DMS 273 (cell line): Measurements from ENCODE around the gene DTNA.

Source experiments
- DNase-seq: peaks from one replicate; lab custom pipeline; 2025; ENCODE audit not compliant: unreplicated experiment; lab: John Stamatoyannopoulos, UW

Gene DTNA

DNA sequence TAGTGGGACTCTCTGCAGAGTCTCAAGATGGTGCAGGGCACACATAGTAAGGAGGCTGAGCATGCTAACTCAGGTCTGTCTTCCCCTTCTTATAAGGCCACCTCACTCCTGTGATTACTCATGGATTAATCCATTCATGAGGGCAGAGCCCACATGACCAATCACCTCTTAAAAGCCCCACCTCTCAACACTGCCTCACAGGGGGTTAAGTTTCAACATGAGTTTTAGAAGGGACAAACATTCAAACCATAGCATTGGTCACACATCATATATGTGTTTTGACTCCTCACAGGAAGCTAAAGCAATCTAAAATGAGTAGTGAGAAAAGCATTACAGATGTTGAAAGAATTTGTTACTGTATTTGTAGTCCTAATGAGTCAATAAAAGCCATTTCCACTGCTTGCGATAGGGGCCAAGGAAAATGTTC lies 57.5 kb downstream of the DTNA start:
- DNase-seq = no peak

DNA sequence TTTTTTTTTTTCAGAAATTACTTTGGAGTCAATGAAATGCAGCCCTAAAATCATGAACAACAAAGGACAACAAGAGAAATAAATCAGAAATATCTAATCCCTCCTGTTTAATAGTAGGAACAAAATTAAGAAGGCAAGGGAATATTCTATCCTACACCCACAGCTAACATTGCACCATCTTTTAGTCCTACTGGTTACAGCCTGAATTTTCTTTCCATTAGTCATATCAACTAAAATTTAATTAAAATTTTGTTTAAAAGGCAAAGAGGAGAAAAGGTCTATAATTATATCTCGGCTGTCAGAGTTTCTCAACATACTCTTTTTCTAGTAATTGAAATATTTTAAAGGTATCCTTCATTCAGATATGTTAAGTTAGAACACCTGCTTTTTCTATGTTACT lies 61.9 kb downstream of the DTNA start:
- DNase-seq = no peak

DNA sequence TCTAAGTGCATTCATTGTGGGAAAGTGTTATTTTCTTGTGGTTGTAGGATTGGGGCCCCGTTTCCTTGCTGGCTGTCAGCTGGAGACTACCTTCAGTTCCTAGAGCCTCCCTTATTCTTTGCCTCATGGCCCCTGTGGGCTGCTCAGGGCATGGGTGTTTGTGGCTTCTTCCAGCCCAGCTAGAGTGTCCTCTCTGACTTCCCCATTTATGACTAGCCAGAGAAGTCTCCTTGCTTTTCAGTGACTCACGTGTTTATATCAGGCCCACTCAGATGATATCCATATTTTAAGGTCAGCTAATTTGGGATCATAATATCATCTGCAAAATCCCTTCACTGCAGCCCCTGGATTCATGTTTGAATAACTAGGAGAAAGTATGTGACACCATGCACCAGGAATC lies 62.8 kb downstream of the DTNA start:
- no peak for DNase-seq

DNA sequence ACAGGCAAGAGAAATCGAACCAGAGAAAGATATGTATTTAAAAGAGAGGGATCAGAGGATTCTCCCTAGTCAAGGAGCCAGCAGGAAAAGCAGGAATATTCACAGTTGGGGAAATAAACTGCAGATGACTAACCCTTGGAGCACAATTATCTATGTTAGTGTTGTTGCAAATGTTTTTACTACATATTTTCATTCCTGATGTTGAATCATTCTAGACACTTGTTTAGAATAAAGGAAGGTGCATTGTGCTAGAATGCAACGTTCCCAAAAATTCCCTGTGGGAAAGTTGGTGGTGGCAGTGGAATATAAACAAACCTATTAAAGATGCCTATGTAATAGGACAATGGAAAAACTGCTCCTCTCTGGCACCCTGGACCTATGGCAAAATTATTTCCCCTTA lies 63.3 kb downstream of the DTNA start:
- DNase-seq = no peak

DNA sequence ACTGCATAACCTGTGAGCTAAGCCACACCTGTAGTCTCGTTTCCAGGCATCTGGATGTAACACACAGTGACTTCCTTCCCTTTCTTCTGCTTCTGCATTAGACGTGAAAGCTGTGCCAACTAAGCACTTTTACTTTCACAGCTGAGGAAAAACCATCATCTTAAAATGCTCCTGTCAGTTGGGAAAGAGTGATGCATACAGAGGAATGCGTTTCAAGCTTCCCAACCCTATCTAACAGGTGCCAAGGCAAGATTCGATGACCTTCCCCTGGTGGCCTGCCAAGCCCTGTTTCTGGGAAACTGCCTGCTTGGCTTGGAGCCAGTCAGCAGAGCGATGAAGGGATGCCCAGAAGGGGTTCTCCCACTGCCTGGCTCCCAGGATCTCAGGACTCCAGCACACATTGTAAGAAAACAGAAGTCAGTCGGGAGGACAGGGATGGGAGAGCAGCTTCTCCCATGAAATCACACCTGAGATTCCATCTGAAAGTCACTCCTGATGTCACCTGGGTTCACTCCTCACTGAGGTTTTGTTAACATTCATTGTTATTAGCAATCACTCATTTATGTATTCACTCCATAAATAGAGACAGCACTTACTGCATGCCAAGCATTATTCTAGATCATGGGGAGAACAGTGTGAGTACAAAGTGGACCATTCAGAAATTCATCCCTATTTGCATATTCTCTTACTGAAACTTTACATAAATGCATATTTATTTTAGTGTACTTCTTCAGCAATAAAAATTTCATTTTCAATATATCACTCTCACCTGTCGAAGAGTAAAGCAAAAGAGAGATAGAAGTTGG lies 64.1 kb downstream of the DTNA start:
- DNase-seq = peak; percentile 25

DNA sequence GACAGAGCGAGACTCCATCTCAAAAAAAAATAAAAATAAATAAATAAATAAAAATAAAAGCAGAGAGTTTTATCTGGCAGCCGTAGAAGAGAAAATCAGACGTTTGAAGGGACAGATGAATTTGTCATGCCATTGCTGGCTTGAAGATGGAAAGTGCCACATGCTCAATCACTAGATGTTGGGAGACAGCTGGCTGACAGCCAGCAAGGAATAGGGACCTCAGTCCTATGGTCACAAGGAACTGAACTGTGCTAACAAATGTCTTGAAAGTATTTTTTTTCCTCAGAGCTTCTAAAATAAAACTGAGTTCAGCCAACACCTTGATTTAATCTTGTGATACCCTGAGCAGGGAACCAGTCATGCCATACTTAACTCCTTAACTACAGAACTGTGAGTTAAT lies 65.4 kb downstream of the DTNA start:
- no peak for DNase-seq

DNA sequence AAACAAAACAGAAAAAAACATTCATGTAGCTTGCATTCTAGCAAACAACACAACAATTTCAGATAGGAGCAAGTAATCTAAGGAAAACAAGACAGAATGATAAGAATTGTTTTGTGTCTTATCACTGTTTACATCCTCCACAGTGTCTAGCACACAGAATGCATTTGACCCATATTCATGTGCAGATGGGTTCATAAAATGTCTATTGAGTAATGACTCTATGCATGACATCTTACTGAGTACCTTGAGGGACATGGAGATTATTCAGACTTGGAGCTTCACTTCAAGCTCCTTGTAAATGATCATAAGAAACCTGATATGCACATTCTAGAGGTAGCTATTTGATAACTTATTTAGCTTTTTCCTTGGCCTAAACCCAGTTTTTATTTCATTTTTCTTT lies 69.0 kb downstream of the DTNA start:
- DNase-seq = no peak

DNA sequence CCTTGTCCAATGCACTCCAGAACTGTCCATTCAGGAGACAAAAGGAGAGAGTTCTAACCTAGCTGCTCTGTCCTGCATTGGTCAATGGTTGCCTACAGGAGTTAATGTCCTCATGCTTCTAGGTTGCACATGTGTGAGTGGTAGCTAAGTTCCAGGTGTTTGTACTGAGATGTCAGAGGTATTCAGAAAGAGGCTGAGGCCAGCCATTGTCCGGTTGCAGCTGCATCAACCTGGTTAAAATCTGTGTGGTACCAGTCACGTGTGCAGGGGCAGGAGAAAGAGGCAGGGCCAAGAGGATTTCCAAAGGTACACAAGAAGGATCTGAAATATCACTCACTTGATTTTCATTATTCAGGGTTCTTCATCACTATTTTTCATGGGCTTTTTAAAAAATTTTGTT lies 70.8 kb downstream of the DTNA start:
- DNase-seq = no peak

DNA sequence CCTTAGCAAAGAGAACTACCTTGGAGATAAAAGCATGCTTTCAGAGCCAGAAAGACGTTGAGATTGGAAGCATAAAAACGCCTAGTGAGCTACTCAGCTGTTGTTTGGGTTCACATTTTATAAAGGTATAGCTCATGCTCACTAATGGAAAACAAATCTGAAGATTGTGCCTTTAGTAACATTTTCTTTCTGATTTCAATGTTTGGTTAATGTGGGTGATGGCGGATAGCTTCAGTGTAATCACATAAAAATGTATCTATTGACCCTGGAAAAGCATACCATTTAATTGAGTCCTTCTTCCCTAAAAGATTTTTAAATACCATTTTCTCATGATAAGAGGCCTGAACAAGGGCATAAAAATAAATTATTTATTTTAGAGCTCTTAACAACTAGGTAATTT lies 73.4 kb downstream of the DTNA start:
- DNase-seq = no peak

DNA sequence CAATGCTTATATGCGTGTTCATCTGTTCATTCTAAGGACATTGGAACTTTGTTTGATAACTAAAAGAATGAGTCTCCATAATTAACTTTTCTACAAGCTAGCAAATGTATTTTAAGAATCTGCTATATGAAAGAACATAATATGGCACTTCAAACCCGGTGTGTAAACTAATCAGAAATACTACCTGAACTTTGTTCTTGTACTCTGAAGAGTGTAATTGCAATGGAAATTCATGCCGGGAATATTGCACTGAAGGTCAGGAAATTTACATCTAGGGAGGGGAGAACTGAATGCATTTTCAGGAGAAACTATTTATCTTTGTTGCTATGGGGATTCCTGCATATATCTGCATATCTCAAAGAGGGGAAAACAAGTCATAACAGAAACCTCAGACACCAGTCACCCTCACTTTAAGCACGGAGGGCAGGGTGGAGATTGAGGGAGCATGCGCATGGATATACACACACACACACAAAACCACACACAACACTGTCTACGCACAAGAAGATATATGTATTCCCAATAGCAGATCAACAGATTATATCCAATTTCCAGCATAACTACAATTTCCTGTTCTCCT lies 76.2 kb downstream of the DTNA start:
- no peak for DNase-seq

DNA sequence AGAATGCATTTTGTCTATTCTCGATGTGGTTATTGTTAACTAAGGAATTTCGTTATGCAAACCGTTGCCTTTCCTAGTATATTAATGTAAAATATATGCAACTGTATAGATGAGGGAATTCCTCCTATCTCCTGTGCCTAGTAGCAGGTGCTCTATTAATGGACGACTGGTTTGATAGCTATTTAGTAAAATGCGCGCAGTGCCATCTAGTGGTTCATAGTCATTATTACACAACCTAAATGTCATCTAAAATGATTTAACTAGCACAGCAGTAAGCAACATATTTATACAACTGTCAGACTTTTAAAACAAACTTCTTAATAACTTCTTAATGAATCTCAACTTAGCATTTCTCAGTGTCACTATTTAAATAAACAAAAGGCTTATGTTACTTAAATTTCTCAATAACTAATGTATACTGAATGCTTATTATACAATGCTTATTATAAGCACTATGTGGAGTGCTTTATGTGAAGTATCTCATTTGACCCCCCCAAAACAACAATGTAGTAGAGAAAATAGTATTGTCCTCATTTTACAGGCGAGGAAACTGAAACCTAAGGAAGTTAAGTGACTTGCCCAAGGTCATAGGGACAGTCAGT lies 77.9 kb downstream of the DTNA start:
- peak; percentile 76 for DNase-seq

DNA sequence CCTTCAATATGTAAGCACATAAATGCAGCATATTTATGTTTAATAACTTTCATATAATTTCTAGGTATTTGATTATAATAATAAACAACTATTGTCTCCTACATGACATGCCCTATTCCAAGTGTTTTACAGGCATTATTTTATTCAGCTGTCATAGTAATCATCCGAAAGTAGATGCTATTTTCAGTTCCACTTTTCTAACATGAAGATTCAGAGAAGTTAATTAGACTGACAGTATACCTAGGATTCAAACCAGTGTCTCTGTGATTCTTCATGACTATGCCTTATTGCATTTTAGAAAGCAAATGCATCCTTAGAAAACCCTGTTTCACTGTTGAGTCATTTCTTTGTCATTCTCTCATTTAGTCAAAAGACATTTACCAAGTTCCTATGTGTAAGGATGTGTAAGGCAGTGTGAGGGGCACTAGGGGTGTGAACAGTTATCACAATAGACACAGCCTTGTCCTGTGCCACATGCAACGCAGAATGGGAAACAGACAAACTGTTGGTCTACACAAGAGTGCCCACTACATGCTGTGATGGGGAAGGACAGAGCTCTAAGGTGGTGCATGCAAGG lies 79.8 kb downstream of the DTNA start:
- DNase-seq = no peak

DNA sequence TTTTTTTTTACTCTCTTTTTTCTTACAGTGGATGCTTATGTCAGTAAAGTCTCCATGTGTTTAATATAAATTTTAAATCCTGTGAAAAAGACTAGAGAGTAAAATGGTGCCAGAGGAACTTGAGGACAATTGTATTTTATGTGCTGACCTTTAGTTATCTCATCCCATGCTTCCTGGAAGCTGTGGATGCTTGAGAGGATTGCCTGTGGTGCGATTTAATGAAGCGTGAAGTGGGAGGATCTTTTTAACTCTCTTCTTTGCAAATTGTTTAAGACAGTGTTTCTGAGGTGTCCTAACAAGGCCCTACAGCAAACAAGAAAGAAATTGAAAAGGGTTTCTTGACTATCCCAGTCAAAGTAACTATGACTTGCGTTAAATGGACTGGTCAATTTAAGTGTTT lies 84.2 kb downstream of the DTNA start:
- DNase-seq = no peak

DNA sequence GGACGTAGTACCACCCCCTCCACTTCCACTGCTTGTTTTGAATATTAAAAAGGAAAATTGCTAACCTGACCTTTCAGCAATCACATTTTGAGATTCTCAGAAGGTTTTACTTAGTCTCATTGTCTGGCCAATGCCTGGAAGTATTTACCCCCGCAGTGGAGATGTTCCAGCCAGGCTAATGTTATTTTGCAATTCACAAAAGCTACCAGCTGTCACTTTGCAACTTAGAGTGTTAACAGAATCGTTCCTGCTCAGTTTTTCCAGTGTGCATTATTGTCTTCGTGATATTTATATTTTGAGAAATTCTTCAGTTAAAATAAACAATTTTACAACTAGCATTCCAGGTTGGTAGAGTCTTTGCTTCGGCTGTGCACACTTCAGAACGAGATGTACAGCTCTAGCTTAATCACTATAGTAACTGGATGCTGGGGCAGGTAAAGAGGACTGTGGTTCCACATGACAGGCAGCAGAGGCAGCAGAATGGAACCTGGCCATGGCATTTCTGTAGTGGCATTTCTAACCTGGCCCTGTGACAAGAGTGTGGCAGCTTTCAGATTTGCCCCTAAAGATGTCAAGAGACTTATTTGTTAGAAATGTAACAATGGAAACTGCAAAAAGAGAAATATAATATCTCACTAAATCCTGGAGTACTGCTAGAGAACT lies 85.1 kb downstream of the DTNA start:
- no peak for DNase-seq

DNA sequence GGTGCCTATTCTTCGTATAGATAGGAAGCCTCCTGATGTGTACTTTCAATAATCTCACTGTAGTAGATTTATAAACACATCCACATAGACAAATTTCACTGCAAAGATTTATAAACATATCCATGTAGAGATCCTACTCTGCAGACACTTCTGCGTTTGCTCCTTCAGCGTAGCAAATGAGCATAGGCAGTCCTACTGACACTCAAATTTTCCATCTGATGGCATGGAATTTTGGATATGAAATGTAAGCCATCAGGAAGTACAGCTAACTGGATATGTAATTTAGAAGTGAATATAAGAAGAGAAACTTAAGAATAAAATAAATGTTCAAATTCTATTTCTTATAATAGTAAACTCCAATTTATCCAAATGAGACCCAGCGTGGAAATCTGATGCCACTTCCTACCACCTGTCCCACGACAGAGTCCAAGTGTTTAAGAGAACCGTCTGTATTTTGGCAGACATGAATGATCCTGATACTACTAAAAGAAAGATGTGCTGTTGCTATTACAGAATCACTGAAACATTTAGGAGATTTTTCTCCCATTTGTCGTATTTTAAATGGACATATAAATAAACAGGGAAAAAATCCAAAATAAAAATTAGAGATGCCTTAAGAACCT lies 86.0 kb downstream of the DTNA start:
- DNase-seq = no peak

DNA sequence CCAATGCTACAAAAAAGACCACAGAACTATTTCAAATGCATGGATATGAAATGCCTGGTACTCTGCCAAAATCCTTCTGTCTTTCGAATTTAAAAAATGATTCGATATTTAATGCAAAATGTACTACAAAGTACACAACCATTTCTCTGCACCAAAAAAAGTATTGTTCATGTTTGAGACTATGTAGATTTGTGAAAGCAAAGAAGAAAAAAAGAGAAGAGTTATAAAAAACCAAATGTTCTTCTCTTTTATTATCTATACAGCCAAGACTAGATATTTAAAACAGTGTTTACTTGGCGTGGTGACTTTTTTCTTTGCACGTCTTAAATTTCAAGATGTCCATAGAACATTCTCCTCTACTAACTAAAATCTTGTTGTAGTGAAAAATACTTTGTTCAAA lies 89.2 kb downstream of the DTNA start:
- no peak for DNase-seq

DNA sequence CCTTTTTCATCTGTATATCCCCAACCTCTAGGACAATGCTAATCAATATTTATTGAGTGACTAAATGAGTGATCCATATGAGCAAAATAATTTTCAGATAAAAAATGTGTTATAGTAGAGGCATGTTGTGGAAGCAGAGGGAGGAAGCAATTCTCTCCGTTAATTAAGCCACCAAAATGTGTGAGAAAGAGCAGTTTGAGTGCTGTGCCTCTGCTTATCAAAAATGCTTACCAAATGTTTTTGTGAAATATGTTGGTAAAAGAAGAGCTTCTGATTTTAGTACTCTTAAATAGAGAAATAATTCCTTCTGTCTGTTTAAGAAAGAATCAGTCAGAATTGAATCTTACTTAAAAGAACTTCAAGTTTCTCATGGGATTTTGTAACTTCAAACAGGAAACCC lies 90.3 kb downstream of the DTNA start:
- no peak for DNase-seq

DNA sequence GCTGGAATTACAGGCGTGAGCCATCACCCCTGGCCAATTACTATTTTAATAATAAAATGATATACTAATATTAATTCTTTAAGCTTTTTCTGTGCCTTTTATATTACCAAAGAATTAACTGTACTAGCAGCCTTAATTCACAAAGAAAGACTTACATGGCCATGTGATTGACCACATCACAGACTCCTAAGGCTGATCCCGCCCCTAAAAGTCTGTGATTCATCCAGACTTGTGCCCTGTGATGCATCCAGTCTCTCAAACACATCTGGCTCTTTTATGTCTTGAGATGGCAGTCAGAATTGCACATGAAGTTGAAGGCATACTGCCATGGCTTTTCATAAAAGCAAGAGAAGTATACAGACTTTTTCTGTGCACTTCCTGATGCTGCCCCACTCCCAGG lies 91.7 kb downstream of the DTNA start:
- no peak for DNase-seq

DNA sequence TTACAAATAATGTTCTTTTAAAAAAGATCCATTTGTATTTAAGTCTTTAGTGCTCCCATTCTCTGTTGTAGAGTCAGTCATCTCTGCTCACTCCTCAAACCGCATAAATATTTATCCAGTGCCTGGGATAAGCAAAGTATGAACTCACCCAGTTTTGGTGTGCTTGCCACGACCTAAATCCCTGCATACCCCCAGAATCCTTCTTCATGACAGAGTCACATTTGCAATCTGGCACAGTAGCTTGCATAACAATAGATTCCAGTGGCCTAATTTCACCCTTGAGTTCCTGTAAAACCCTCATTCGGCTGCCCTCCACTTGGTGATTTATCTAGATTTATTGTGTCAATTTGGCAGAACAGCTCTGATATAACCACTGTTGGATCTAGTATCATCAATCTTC lies 92.9 kb downstream of the DTNA start:
- DNase-seq = no peak

DNA sequence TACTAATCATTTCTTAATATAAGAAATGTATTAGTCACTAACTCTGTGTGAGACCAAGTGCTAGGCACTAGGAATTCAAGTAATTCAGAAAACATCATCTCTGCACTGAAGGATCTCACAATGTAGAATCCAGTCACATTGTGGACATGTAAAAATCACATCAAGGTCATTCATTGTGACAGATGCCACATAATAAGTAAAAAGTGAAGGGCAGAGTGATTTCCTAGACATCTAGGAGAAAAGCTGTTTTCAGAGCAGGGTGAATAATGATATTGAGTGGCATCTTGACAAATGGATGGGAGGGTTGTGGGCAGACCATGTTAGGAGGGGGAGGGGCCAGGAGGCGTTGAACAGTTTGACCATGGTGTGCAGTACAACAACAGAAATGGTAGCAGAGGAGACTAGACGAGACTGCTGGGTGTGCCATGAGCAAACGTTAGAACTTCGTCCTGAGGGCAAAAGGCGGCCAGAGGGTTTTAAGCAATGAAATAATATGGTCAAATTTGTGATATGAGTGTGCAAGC lies 93.8 kb downstream of the DTNA start:
- no peak for DNase-seq
